CD14-positive monocyte (primary cell): ENCODE measurements around the gene TCP11. TPM values are rescaled to one million over a fixed set of nuclear protein-coding genes. Genes with fewer than 3 reads are reported as not detected.

Source experiments
- DNase-seq, 3 donors: peaks; one replicate each; pipeline ENCODE4 v3.0.0-alpha.2; 2011 to 2022
- H2AFZ ChIP-seq: 2 replicates; pipeline ENCODE4 v1.6.0; 2012; ENCODE audit warnings: mild to moderate bottlenecking, low read depth, low read length, inconsistent platforms; ENCODE audit not compliant: insufficient read depth, poor library complexity, severe bottlenecking
- H3K27ac ChIP-seq, 2 donors: 1 replicate in 1 of 2; 2 replicates in 1 of 2; pipeline ENCODE4 v1.5.1; 2012 to 2013; ENCODE audit warnings: low read length in 2 of 2, control low read depth in 1 of 2, inconsistent platforms in 1 of 2, low read depth in 1 of 2, mild to moderate bottlenecking in 1 of 2
- H3K27me3 ChIP-seq, 2 donors: one replicate each; pipeline versions ENCODE4 v1.6.0 to v1.6.1; 2011 to 2013; ENCODE audit warnings: low read length in 2 of 2; ENCODE audit not compliant: control insufficient read depth in 2 of 2, insufficient read depth in 2 of 2
- H3K36me3 ChIP-seq, 2 donors: replicated peaks in 1 of 2; 1 replicate in 1 of 2; 2 replicates in 1 of 2; pipeline versions ENCODE4 v1.5.1 to v1.6.1; 2012 to 2013; ENCODE audit warnings: low read length in 2 of 2, control low read depth in 1 of 2, inconsistent platforms in 1 of 2, mild to moderate bottlenecking in 1 of 2; ENCODE audit not compliant: insufficient read depth in 2 of 2, control insufficient read depth in 1 of 2
- H3K4me1 ChIP-seq, 2 donors: 1 replicate in 1 of 2; 2 replicates in 1 of 2; pipeline versions ENCODE4 v1.5.1 to v1.6.1; 2012 to 2013; ENCODE audit warnings: low read length in 2 of 2, control low read depth in 1 of 2, inconsistent platforms in 1 of 2, mild to moderate bottlenecking in 1 of 2, moderate library complexity in 1 of 2; ENCODE audit not compliant: insufficient read depth in 2 of 2, control insufficient read depth in 1 of 2
- H3K4me2 ChIP-seq: replicated peaks from 2 replicates; pipeline ENCODE3; 2012; ENCODE audit warnings: low read length, moderate library complexity, mild to moderate bottlenecking; ENCODE audit not compliant: poor library complexity, severe bottlenecking; ENCODE audit errors: extremely low read depth
- H3K4me3 ChIP-seq, 3 experiments: fragments of 200-600 bp in 1 of 3; sonication (generic) in 1 of 3; replicated peaks in 1 of 3; 1 replicate in 2 of 3; 2 replicates in 1 of 3; pipeline ENCODE4 v1.5.1; 2011 to 2013; ENCODE audit warnings: low read length in 3 of 3, mild to moderate bottlenecking in 3 of 3, control low read depth in 2 of 3, low read depth in 2 of 3, inconsistent platforms in 1 of 3, moderate library complexity in 1 of 3
- H3K79me2 ChIP-seq: 2 replicates; pipeline ENCODE4 v1.6.0; 2012; ENCODE audit warnings: mild to moderate bottlenecking, control low read depth, inconsistent platforms, low read length, moderate library complexity; ENCODE audit not compliant: insufficient read depth
- H3K9ac ChIP-seq: 2 replicates; pipeline ENCODE4 v1.6.0; 2017; ENCODE audit warnings: low read length, mild to moderate bottlenecking; ENCODE audit not compliant: insufficient read depth, poor library complexity, severe bottlenecking
- H3K9me3 ChIP-seq, 2 donors: replicated peaks in 1 of 2; 1 replicate in 1 of 2; 2 replicates in 1 of 2; pipeline versions ENCODE4 v1.5.1 to v1.6.1; 2012 to 2013; ENCODE audit warnings: low read length in 2 of 2, control low read depth in 1 of 2; ENCODE audit not compliant: control insufficient read depth in 1 of 2, insufficient read depth in 1 of 2
- H4K20me1 ChIP-seq: 2 replicates; pipeline ENCODE4 v1.6.0; 2012; ENCODE audit warnings: mild to moderate bottlenecking, low read length, control low read depth, moderate library complexity; ENCODE audit not compliant: insufficient read depth
- H3K27ac Mint-ChIP-seq, 7 donors: one replicate each; pipeline ENCODE4 v1.8.0; 2020; ENCODE audit warnings: mild to moderate bottlenecking in 7 of 7, mixed read lengths in 7 of 7, moderate library complexity in 6 of 7, inconsistent platforms in 2 of 7
- H3K27me3 Mint-ChIP-seq, 3 donors: one replicate each; pipeline ENCODE4 v1.8.0; 2021 to 2022; ENCODE audit warnings: low read depth in 3 of 3, mild to moderate bottlenecking in 3 of 3, mixed read lengths in 3 of 3, moderate library complexity in 3 of 3, inconsistent platforms in 1 of 3
- H3K36me3 Mint-ChIP-seq, 2 donors: one replicate each; pipeline ENCODE4 v1.8.0; 2020; ENCODE audit warnings: mixed read lengths in 2 of 2, inconsistent platforms in 1 of 2, mild to moderate bottlenecking in 1 of 2
- H3K4me1 Mint-ChIP-seq: one replicate; pipeline ENCODE4 v1.8.0; 2020; ENCODE audit warnings: mild to moderate bottlenecking, mixed read lengths
- H3K4me3 Mint-ChIP-seq, 2 donors: one replicate each; pipeline ENCODE4 v1.8.0; 2020; ENCODE audit warnings: mild to moderate bottlenecking in 2 of 2, mixed read lengths in 2 of 2, moderate library complexity in 1 of 2
- H3K9me3 Mint-ChIP-seq, 7 donors: one replicate each; pipeline ENCODE4 v1.8.0; 2020 to 2022; ENCODE audit warnings: mixed read lengths in 7 of 7, mild to moderate bottlenecking in 6 of 7, moderate library complexity in 6 of 7, inconsistent platforms in 2 of 7
- WGBS: methylation state at CpG from one replicate; pipeline ENCODE4 v1.1.5; 2013; ENCODE audit warnings: missing lambda C conversion rate; ENCODE audit not compliant: insufficient coverage; 5-methylcytosine and 5-hydroxymethylcytosine counted together
- intact Hi-C, 2 donors: fragments of 100-400 bp; cut with micrococcal nuclease; formaldehyde crosslinking; loops; one replicate each; pipeline versions ENCODE4 v1.15.0 to v1.15.1; 2023
- polyA plus RNA-seq, 3 donors: library from polyadenylated mRNA; depleted of rRNA in 1 of 3; unstranded in 2 of 3; stranded (reverse) in 1 of 3; fragments of 300-500 nt in 2 of 3; fragments of >200 nt in 1 of 3; fragmentation: Illumina TruSeq in 2 of 3; gene quantifications; 1 replicate in 2 of 3; 2 replicates in 1 of 3; pipeline ENCODE4 v1.2.3, GENCODE V29; 2012 to 2021
- TF ChIP-seq, protein P1 (sequence below): fragments of 200-600 bp; IDR thresholded peaks from one replicate; pipeline ENCODE4 v1.8.0; 2022; ENCODE audit warnings: antibody characterized with exemption, mild to moderate bottlenecking

The TCP11 gene
- polyA plus RNA-seq, 3 donors: not detected

DNA sequence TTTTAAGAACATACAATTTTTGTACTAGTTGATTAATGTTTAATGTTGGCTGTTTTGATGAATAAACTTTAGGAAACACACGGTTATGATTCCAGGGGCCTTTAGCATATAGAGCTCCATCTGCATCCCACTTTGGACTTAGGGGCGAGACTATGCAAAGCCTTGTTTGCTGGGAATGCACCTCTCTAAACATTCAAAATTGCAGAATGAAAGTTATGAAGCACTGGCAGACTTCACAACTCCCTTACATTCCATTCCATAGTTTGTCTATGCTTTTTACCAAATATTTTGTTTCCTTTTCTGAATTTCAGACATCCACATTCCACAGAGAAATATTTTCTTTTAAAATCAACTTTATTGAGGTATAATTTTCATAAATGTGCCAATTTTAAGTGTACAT is 10.3 kb upstream of the TCP11 start:
- TF ChIP-seq, protein P1, sequence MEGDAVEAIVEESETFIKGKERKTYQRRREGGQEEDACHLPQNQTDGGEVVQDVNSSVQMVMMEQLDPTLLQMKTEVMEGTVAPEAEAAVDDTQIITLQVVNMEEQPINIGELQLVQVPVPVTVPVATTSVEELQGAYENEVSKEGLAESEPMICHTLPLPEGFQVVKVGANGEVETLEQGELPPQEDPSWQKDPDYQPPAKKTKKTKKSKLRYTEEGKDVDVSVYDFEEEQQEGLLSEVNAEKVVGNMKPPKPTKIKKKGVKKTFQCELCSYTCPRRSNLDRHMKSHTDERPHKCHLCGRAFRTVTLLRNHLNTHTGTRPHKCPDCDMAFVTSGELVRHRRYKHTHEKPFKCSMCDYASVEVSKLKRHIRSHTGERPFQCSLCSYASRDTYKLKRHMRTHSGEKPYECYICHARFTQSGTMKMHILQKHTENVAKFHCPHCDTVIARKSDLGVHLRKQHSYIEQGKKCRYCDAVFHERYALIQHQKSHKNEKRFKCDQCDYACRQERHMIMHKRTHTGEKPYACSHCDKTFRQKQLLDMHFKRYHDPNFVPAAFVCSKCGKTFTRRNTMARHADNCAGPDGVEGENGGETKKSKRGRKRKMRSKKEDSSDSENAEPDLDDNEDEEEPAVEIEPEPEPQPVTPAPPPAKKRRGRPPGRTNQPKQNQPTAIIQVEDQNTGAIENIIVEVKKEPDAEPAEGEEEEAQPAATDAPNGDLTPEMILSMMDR: no peak
- Mint-ChIP-seq H3K27me3 (peaks cover 2 to 10% (median 5%) of the 10 kb centered on the region in 3 donors), H3K27ac (no peak overlapping the region), H3K4me1 (no peaks in the 10 kb centered on the region), H3K4me3 (no peak overlapping the region), H3K9me3 (peaks cover 0 to 5% (median 0%) of the 10 kb centered on the region in 7 donors), H3K36me3 (no peaks in the 10 kb centered on the region)
- Histone ChIP-seq H3K9me3 (no peaks in the 10 kb centered on the region), H3K4me2 (no peak overlapping the region), H3K27ac (no peak overlapping the region), H3K36me3 (no peaks in the 10 kb centered on the region), H3K4me3 (no peak overlapping the region), H3K79me2 (no peaks in the 10 kb centered on the region), H3K27me3 (no peaks in the 10 kb centered on the region), H3K4me1 (no peaks in the 10 kb centered on the region), H4K20me1 (no peaks in the 10 kb centered on the region), H2AFZ (no peak overlapping the region), H3K9ac (no peak overlapping the region)
- WGBS: 100% methylated on average over 1 of the region's 2 CpGs
- intact Hi-C loops: no loop called here
- no peak for DNase-seq

DNA sequence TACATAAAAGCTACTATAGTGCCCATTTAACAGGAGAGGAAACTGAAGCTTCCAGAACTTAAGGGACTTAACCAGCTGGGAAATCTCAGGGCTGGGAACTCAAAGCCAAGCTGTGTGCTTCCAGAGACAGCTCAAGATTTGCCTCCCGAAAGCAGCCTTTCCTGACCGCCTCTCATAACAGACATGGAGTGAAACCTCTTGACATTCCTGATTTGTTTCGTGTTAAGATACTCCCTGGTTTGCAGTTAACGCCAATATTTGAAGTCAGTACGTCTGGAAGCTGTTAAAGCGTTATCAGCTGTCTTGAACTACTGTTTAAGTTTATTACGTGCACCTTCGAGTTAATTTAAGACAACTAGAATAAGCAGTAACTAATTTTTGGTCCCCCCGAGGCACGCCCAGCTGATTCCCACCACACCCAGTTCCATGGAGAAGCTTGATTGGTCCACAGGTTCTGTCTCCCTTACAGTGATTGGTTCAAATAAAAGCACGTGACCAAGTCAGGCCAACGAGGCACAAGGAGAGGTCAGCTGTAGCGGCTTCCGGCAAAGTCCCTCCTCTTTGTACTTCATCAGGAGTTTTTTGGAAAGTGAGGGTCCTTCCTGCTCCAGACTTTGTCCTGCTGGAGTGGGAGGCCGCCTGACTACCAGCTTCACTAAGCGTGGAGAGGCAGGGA is 8.9 kb upstream of the TCP11 start:
- Histone ChIP-seq H3K4me3 (no peak overlapping the region), H4K20me1 (no peaks in the 10 kb centered on the region), H3K4me2 (no peak overlapping the region), H2AFZ (no peak overlapping the region), H3K4me1 (no peaks in the 10 kb centered on the region), H3K9ac (no peak overlapping the region), H3K79me2 (no peaks in the 10 kb centered on the region), H3K27me3 (no peaks in the 10 kb centered on the region), H3K9me3 (no peaks in the 10 kb centered on the region), H3K36me3 (no peaks in the 10 kb centered on the region), H3K27ac (no peak overlapping the region)
- peaks cover 0 to 5% (median 0%) of the 10 kb centered on the region in 7 donors for H3K9me3 Mint-ChIP-seq
- H3K27me3 Mint-ChIP-seq: peaks cover 5 to 10% (median 6%) of the 10 kb centered on the region in 3 donors
- no peak for DNase-seq
- no peaks in the 10 kb centered on the region for H3K36me3 Mint-ChIP-seq
- H3K27ac Mint-ChIP-seq: no peak overlapping the region
- no peak overlapping the region for H3K4me3 Mint-ChIP-seq
- TF ChIP-seq, protein P1: no peak
- no peaks in the 10 kb centered on the region for H3K4me1 Mint-ChIP-seq
- WGBS: 94% methylated on average over 16 of the region's 16 CpGs
- intact Hi-C loops: no loop called here
